WTC11 (cell line): ENCODE results near the gene P2RX1. TPM values are rescaled to one million over a fixed set of nuclear protein-coding genes. Genes with fewer than 3 reads are reported as not detected.
A peak's percentile ranks its signal among the peaks of the same experiment; 100 is the strongest.

Source experiments
- ATAC-seq: fragments of 200-7000 bp; cut with Tn5 transposase; 2 replicates; pipeline ENCODE4 v1.10.0; 2021; ENCODE audit warnings: mild to moderate bottlenecking, moderate library complexity
- CTCF ChIA-PET: fragments of 300-600 bp; sonication (Branson Sonifier 250); formaldehyde crosslinking; loops from one replicate; lab custom pipeline; 2021; ENCODE audit warnings: antibody characterized with exemption; lab: Charles Lee
- POLR2A ChIA-PET: fragments of 350-600 bp; sonication (Branson Sonifier 250); formaldehyde crosslinking; loops from one replicate; lab custom pipeline; 2021; ENCODE audit warnings: antibody characterized with exemption; lab: Charles Lee
- DNase-seq: peaks from one replicate; pipeline ENCODE4 v3.0.0; 2021; ENCODE audit warnings: low spot score
- H3K27ac Mint-ChIP-seq: 2 replicates; pipeline ENCODE4 v1.8.0; 2021; ENCODE audit warnings: mixed read lengths
- H3K27me3 Mint-ChIP-seq: 2 replicates; pipeline ENCODE4 v1.8.0; 2021; ENCODE audit warnings: low read depth, mild to moderate bottlenecking, moderate library complexity, mixed read lengths
- H3K36me3 Mint-ChIP-seq: 2 replicates; pipeline ENCODE4 v1.8.0; 2021; ENCODE audit warnings: mixed read lengths
- H3K4me1 Mint-ChIP-seq: 2 replicates; pipeline ENCODE4 v1.8.0; 2022; ENCODE audit warnings: mixed read lengths
- H3K4me3 Mint-ChIP-seq: 2 replicates; pipeline ENCODE4 v1.8.0; 2021; ENCODE audit warnings: mild to moderate bottlenecking, moderate library complexity, mixed read lengths
- H3K9me3 Mint-ChIP-seq: 2 replicates; pipeline ENCODE4 v1.8.0; 2021; ENCODE audit warnings: mixed read lengths
- CBFB ChIP-seq: sonication (generic); formaldehyde crosslinking; IDR thresholded peaks from 2 replicates; pipeline ENCODE4 v1.8.1; 2022; ENCODE audit warnings: mild to moderate bottlenecking, low read depth, missing genetic modification reagents
- CTCF ChIP-seq: fragments of 200-600 bp; IDR thresholded peaks from 2 replicates; pipeline ENCODE4 v1.8.0; 2022; ENCODE audit warnings: antibody characterized with exemption
- EMX1 ChIP-seq: fragments of 250-450 bp; sonication (Bioruptor Pico); IDR thresholded peaks from 2 replicates; pipeline ENCODE4 v1.8.0; 2021; ENCODE audit warnings: mild to moderate bottlenecking
- ESRRA ChIP-seq: sonication (generic); formaldehyde crosslinking; IDR thresholded peaks from 2 replicates; pipeline ENCODE4 v1.8.1; 2022; ENCODE audit warnings: mild to moderate bottlenecking, missing genetic modification reagents, borderline replicate concordance
- FOXP1 ChIP-seq: sonication (generic); formaldehyde crosslinking; IDR thresholded peaks from 2 replicates; pipeline ENCODE4 v1.8.0; 2022; ENCODE audit warnings: missing genetic modification reagents, mild to moderate bottlenecking, moderate library complexity, borderline replicate concordance
- HMGXB4 ChIP-seq: sonication (generic); formaldehyde crosslinking; IDR thresholded peaks from 2 replicates; pipeline ENCODE4 v1.8.1; 2023; ENCODE audit warnings: mild to moderate bottlenecking, moderate library complexity, missing genetic modification reagents
- IRF1 ChIP-seq: sonication (generic); formaldehyde crosslinking; IDR thresholded peaks from 2 replicates; pipeline ENCODE4 v1.8.0; 2023; ENCODE audit warnings: missing genetic modification reagents
- IRF2 ChIP-seq: sonication (generic); formaldehyde crosslinking; IDR thresholded peaks from 2 replicates; pipeline ENCODE4 v1.8.0; 2022; ENCODE audit warnings: low read depth, missing genetic modification reagents, borderline replicate concordance
- NFATC4 ChIP-seq: fragments of 250-450 bp; sonication (Bioruptor Pico); IDR thresholded peaks from 2 replicates; pipeline ENCODE4 v1.9.0; 2021; ENCODE audit warnings: mild to moderate bottlenecking
- NFYB ChIP-seq: sonication (generic); formaldehyde crosslinking; conservative IDR thresholded peaks from 2 replicates; pipeline ENCODE4 v1.8.0; 2022; ENCODE audit warnings: low read depth, missing genetic modification reagents
- NR2C2 ChIP-seq: sonication (generic); formaldehyde crosslinking; IDR thresholded peaks from 2 replicates; pipeline ENCODE4 v1.8.0; 2022; ENCODE audit warnings: mild to moderate bottlenecking, missing genetic modification reagents
- SOX15 ChIP-seq: fragments of 250-450 bp; sonication (Bioruptor Pico); IDR thresholded peaks from 2 replicates; pipeline ENCODE4 v1.9.0; 2021; ENCODE audit warnings: mild to moderate bottlenecking
- ZBTB21 ChIP-seq: sonication (generic); formaldehyde crosslinking; IDR thresholded peaks from 2 replicates; pipeline ENCODE4 v1.8.1; 2023; ENCODE audit warnings: mild to moderate bottlenecking, missing genetic modification reagents, borderline replicate concordance
- ZNF121 ChIP-seq: sonication (generic); formaldehyde crosslinking; IDR thresholded peaks from 2 replicates; pipeline ENCODE4 v1.8.0; 2023; ENCODE audit warnings: missing genetic modification reagents
- ZNF317 ChIP-seq: sonication (generic); formaldehyde crosslinking; IDR thresholded peaks from 2 replicates; pipeline ENCODE4 v1.8.1; 2023; ENCODE audit warnings: low read depth, mild to moderate bottlenecking, moderate library complexity, missing genetic modification reagents, borderline replicate concordance
- total RNA-seq: library from RNA; stranded (reverse); gene quantifications from 3 replicates; pipeline ENCODE4 v1.2.3, GENCODE V29; 2021
- TF ChIP-seq, protein P1 (sequence below): sonication (generic); formaldehyde crosslinking; IDR thresholded peaks from 2 replicates; pipeline ENCODE4 v1.8.1; 2023; ENCODE audit warnings: mild to moderate bottlenecking, missing genetic modification reagents, moderate library complexity
- TF ChIP-seq, protein P2 (sequence below): sonication (generic); formaldehyde crosslinking; IDR thresholded peaks from 2 replicates; pipeline ENCODE4 v1.8.1; 2022; ENCODE audit warnings: missing genetic modification reagents, borderline replicate concordance
- TF ChIP-seq, protein P3 (sequence below): sonication (generic); formaldehyde crosslinking; IDR thresholded peaks from 2 replicates; pipeline ENCODE4 v1.8.0; 2022; ENCODE audit warnings: mild to moderate bottlenecking, missing genetic modification reagents
- TF ChIP-seq, protein P4 (sequence below): fragments of 250-450 bp; sonication (Bioruptor Pico); IDR thresholded peaks from 2 replicates; pipeline ENCODE4 v1.9.0; 2021; ENCODE audit warnings: mild to moderate bottlenecking

P2RX1 gene
- total RNA-seq, 1 experiment from 2014 or later: 0.07 TPM

DNA sequence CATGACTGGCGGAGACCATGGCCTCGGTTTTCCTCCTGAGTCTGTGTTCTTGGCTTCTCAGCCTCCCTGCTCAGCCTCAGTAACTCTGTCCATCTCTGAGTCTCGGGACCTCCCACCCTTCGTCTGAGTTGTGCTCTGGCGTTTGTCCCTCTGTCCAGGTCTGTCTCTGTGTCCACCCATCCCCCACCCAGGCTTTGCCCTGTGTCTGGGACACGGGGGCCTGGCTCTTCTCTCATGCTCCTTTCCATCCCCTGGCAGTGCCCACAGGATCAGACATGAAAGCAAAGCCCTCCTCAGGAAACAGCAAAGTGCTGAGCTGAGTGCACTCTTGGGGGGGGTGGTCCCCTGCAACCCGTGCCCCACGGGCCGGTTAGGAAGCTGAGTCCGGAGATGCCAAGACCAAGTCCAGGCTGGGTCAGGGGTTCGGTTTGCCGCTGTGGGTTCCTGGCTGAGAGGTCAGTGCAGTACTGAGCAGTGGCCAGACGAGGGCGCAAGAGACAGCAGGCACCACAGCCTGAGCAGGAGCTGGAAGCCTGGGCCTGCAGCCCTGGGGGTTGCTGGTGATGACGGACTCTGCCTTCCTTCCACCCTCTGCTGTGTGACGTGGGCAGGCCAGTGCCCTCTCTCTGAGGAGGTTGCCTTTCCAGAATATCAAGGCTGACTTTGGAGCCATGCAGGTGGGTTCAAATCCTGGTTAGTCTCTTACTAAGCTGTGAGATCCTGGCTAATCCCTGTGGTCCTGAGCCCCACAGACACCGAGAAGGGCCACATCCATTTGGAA is 2.5 kb downstream of the P2RX1 start:
- peak; percentile 92 for ATAC-seq
- no peak overlapping the region for H3K27ac Mint-ChIP-seq

GRCh38 chr17:3912827-3913226 is 3.4 kb downstream of the P2RX1 start:
- ATAC-seq (no peak), DNase-seq (no peak)
- Mint-ChIP-seq H3K9me3 (peaks cover 7% of the 10 kb centered on the region; the same call in 1 of the 2 replicates), H3K4me3 (no peak overlapping the region), H3K27ac (no peak overlapping the region), H3K27me3 (peaks cover 3% of the 10 kb centered on the region; the same call in 1 of the 2 replicates), H3K4me1 (peaks cover 1% of the 10 kb centered on the region), H3K36me3 (no peaks in the 10 kb centered on the region)
- POLR2A ChIA-PET: interaction anchor here (1.3 kb wide), 1 partner anchor 67 kb away, joined by 3 read pairs; the partner anchor contains the start of gene NCBP3
- CTCF ChIA-PET: interaction anchor here (0.9 to 3.4 kb wide), 14 partner anchors 18 to 539 kb away, joined by 3 to 31 read pairs (median 14); partner anchors contain the start of genes ATP2A3 and NCBP3
- TF ChIP-seq SOX15 (CRISPR knock-in tag) (no peak), NR2C2 (CRISPR knock-in tag) (no peak), ZNF317 (CRISPR knock-in tag) (no peak), EMX1 (CRISPR knock-in tag) (no peak), FOXP1 (CRISPR knock-in tag) (no peak), NFYB (CRISPR knock-in tag) (no peak), ZBTB21 (CRISPR knock-in tag) (no peak), NFATC4 (no peak), CBFB (CRISPR knock-in tag) (no peak), IRF1 (CRISPR knock-in tag) (no peak)
- TF ChIP-seq, protein P1, sequence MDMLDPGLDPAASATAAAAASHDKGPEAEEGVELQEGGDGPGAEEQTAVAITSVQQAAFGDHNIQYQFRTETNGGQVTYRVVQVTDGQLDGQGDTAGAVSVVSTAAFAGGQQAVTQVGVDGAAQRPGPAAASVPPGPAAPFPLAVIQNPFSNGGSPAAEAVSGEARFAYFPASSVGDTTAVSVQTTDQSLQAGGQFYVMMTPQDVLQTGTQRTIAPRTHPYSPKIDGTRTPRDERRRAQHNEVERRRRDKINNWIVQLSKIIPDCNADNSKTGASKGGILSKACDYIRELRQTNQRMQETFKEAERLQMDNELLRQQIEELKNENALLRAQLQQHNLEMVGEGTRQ: no peak
- TF ChIP-seq, protein P2, sequence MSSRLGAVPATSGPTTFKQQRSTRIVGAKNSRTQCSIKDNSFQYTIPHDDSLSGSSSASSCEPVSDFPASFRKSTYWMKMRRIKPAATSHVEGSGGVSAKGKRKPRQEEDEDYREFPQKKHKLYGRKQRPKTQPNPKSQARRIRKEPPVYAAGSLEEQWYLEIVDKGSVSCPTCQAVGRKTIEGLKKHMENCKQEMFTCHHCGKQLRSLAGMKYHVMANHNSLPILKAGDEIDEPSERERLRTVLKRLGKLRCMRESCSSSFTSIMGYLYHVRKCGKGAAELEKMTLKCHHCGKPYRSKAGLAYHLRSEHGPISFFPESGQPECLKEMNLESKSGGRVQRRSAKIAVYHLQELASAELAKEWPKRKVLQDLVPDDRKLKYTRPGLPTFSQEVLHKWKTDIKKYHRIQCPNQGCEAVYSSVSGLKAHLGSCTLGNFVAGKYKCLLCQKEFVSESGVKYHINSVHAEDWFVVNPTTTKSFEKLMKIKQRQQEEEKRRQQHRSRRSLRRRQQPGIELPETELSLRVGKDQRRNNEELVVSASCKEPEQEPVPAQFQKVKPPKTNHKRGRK (CRISPR knock-in tag): no peak
- TF ChIP-seq, protein P3, sequence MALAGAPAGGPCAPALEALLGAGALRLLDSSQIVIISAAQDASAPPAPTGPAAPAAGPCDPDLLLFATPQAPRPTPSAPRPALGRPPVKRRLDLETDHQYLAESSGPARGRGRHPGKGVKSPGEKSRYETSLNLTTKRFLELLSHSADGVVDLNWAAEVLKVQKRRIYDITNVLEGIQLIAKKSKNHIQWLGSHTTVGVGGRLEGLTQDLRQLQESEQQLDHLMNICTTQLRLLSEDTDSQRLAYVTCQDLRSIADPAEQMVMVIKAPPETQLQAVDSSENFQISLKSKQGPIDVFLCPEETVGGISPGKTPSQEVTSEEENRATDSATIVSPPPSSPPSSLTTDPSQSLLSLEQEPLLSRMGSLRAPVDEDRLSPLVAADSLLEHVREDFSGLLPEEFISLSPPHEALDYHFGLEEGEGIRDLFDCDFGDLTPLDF (CRISPR knock-in tag): no peak
- TF ChIP-seq, protein P4, sequence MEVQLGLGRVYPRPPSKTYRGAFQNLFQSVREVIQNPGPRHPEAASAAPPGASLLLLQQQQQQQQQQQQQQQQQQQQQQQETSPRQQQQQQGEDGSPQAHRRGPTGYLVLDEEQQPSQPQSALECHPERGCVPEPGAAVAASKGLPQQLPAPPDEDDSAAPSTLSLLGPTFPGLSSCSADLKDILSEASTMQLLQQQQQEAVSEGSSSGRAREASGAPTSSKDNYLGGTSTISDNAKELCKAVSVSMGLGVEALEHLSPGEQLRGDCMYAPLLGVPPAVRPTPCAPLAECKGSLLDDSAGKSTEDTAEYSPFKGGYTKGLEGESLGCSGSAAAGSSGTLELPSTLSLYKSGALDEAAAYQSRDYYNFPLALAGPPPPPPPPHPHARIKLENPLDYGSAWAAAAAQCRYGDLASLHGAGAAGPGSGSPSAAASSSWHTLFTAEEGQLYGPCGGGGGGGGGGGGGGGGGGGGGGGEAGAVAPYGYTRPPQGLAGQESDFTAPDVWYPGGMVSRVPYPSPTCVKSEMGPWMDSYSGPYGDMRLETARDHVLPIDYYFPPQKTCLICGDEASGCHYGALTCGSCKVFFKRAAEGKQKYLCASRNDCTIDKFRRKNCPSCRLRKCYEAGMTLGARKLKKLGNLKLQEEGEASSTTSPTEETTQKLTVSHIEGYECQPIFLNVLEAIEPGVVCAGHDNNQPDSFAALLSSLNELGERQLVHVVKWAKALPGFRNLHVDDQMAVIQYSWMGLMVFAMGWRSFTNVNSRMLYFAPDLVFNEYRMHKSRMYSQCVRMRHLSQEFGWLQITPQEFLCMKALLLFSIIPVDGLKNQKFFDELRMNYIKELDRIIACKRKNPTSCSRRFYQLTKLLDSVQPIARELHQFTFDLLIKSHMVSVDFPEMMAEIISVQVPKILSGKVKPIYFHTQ (CRISPR knock-in tag): no peak

More for the DNA sequence above, 2.5 kb downstream of the P2RX1 start:
- TF ChIP-seq ESRRA (CRISPR knock-in tag): 0 out of 2 replicates have a peak, but pooled peaks have one; percentile 42
- no peak for TF ChIP-seq IRF2
- peak; percentile 98 for TF ChIP-seq CTCF
- peak; percentile 99 for TF ChIP-seq ZNF121 (CRISPR knock-in tag)
- TF ChIP-seq HMGXB4 (CRISPR knock-in tag): no peak
- DNase-seq: peak; percentile 91
- no peaks in the 10 kb centered on the region; the same call in 1 of the 2 replicates for H3K4me1 Mint-ChIP-seq
- H3K36me3 Mint-ChIP-seq: no peaks in the 10 kb centered on the region
- ChIA-PET CTCF (interaction anchor here (0.6 to 3.4 kb wide), 58 partner anchors 9 to 538 kb away, joined by 3 to 31 read pairs (median 5); partner anchors contain the start of genes ATP2A3, CAMKK1, HASPIN and NCBP3), POLR2A (interaction anchor here (0.5 to 1.3 kb wide), 4 partner anchors 68 to 921 kb away, joined by 3 to 4 read pairs (median 4); partner anchors contain the start of gene NCBP3)
- peaks cover 3% of the 10 kb centered on the region; the same call in 1 of the 2 replicates for H3K27me3 Mint-ChIP-seq
- H3K4me3 Mint-ChIP-seq: no peak overlapping the region
- H3K9me3 Mint-ChIP-seq: peaks cover 7% of the 10 kb centered on the region; the same call in 1 of the 2 replicates
